Measurements from ENCODE around the gene DSPP. TPM values are rescaled to one million over a fixed set of nuclear protein-coding genes. Genes with fewer than 3 reads are reported as not detected.

Gene DSPP
- total RNA-seq, 2 donors from 2014 or later: not detected

DNA sequence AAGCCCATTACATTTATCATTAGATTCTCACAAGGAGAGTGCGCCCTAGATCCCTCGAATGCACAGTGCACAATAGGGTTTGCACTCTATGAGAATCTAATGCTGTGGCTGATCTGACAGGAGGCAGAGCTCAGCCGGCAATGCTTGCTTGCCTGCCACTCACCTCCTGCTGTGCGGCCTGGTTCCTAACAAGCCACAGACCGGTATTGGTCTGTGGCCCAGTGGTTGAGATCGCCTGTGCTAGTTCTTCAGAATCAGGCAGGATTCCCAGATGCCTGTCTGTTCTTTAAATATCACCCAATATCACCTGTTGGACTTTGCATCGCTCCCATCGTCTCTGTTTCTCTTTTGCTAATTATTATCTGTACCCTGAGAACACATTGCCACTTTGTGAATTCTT, 14.0 kb downstream of the DSPP start:
- Histone ChIP-seq H3K27ac (peak overlapping the region; percentile 92 to 97), H3K4me1 (ENCODE audit: control insufficient read depth in 1 of 2, low read depth in 2 of 2) (peaks cover 16 to 46% of the 10 kb centered on the region in 2 donors), H3K27me3 (replicated peaks; ENCODE audit: insufficient read depth) (no peaks in the 10 kb centered on the region), H3K4me3 (no peak overlapping the region), H3K9me3 (no peaks in the 10 kb centered on the region), H3K36me3 (no peaks in the 10 kb centered on the region)
- DNase-seq (ENCODE audit: low spot score) (no peak), ATAC-seq (ENCODE audit: insufficient number of reproducible peaks, low FRiP score, low read depth) (no peak)
- TF ChIP-seq, protein P1, sequence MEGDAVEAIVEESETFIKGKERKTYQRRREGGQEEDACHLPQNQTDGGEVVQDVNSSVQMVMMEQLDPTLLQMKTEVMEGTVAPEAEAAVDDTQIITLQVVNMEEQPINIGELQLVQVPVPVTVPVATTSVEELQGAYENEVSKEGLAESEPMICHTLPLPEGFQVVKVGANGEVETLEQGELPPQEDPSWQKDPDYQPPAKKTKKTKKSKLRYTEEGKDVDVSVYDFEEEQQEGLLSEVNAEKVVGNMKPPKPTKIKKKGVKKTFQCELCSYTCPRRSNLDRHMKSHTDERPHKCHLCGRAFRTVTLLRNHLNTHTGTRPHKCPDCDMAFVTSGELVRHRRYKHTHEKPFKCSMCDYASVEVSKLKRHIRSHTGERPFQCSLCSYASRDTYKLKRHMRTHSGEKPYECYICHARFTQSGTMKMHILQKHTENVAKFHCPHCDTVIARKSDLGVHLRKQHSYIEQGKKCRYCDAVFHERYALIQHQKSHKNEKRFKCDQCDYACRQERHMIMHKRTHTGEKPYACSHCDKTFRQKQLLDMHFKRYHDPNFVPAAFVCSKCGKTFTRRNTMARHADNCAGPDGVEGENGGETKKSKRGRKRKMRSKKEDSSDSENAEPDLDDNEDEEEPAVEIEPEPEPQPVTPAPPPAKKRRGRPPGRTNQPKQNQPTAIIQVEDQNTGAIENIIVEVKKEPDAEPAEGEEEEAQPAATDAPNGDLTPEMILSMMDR (IDR thresholded peaks at IDR 0.05): no peak

DNA sequence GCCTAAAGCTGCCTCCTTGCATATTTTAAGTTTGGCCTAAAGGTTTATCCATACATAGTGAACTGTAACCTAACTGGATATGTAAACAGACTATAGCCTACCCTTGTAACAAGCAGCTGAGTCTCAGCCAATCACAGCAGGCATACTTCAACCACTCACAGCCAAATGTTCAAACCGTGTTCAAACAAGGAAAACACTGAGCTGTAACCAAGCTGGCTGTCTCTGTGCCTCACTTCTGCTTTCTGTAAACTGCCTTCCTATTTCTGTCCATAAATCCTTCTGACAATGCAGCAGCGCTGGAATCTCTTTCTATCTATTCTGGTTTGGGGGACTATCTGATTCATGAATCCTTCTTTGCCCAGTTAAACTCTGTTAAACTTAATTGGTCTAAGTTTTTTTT, 16.4 kb downstream of the DSPP start:
- Histone ChIP-seq H3K36me3 (no peaks in the 10 kb centered on the region), H3K4me1 (ENCODE audit: control insufficient read depth in 1 of 2, low read depth in 2 of 2) (peaks cover 12 to 32% of the 10 kb centered on the region in 2 donors), H3K9me3 (no peaks in the 10 kb centered on the region), H3K27ac (no peak overlapping the region), H3K27me3 (replicated peaks; ENCODE audit: insufficient read depth) (no peaks in the 10 kb centered on the region), H3K4me3 (no peak overlapping the region)
- TF ChIP-seq, protein P1 (IDR thresholded peaks at IDR 0.05): no peak
- DNase-seq (ENCODE audit: low spot score): no peak
- no peak for ATAC-seq (ENCODE audit: insufficient number of reproducible peaks, low FRiP score, low read depth)

DNA sequence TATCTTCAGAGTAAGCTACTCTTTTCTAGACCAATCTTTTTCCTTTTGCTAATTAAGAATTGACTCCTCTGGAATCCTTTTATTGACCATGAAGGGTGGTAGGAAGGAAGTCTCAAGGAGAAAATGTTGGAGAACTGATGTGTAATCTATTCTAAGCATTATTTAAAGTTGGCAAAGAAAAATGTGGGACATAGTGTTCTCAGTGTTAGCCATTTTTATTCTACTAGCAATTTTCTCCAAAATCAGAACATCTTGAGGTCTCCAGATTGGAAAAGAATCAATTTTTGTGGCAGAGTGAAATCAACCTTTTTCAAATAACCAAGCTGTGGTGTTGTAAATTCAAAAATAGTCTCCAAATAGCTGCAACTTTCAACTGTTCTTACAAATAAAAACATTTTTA, 23.3 kb downstream of the DSPP start:
- peak overlapping the region in 1 of 2 donors; percentile 50 for H3K27ac ChIP-seq
- H3K27me3 ChIP-seq (replicated peaks; ENCODE audit: insufficient read depth): no peaks in the 10 kb centered on the region
- no peaks in the 10 kb centered on the region for H3K9me3 ChIP-seq
- DNase-seq (ENCODE audit: low spot score): no peak
- H3K4me3 ChIP-seq: no peak overlapping the region
- TF ChIP-seq, protein P1 (IDR thresholded peaks at IDR 0.05): no peak
- no peak for ATAC-seq (ENCODE audit: insufficient number of reproducible peaks, low FRiP score, low read depth)
- no peaks in the 10 kb centered on the region for H3K36me3 ChIP-seq
- H3K4me1 ChIP-seq (ENCODE audit: control insufficient read depth in 1 of 2, low read depth in 2 of 2): peaks cover 24 to 26% of the 10 kb centered on the region in 2 donors

DNA sequence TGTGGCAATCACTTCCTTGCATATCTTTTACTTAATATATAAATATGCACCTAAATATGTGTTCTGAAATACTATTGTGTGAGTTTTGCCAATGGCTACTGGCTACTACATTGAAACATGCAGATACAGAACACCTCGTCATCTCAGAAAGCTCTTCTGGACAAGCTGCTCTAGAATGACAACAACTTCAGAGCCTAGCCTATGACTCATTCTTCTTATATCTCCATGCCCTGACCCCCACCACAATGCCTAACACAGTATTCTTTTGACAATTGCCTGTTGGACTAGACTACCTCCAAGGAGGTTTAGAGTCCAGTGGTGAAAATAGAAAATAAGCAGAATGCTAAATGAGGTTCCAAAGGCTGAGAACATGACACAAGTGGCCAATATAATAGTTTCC, 24.1 kb downstream of the DSPP start:
- Histone ChIP-seq H3K36me3 (no peaks in the 10 kb centered on the region), H3K4me1 (ENCODE audit: control insufficient read depth in 1 of 2, low read depth in 2 of 2) (peaks cover 24 to 26% of the 10 kb centered on the region in 2 donors)

DNA sequence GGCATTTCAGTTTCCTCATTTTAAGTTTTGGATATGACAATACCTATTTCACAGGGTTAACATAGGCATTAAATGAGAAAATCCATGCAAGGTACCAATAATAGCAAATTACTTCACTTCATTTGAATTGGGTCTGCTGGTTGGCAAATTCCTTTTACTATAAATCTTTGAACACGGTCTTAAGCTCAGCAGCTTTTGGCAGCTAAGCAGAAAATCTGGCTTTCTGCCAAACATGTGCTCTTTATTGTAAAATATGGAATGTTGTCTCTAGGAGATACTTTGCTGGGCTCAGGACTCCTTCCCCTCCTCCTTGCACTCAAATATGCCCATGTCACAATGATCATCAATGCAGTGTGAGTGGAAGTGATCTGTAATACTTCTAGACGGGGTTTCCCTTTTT, 24.9 kb downstream of the DSPP start:
- no peak for ATAC-seq (ENCODE audit: insufficient number of reproducible peaks, low FRiP score, low read depth)

More for the DNA sequence above, 24.1 kb downstream of the DSPP start:
- peak overlapping the region; percentile 19 to 28 for H3K27ac ChIP-seq
- TF ChIP-seq, protein P1 (IDR thresholded peaks at IDR 0.05): no peak
- DNase-seq (ENCODE audit: low spot score): no peak
- H3K4me3 ChIP-seq: no peak overlapping the region
- H3K27me3 ChIP-seq (replicated peaks; ENCODE audit: insufficient read depth): no peaks in the 10 kb centered on the region
- ATAC-seq (ENCODE audit: insufficient number of reproducible peaks, low FRiP score, low read depth): no peak
- H3K9me3 ChIP-seq: no peaks in the 10 kb centered on the region

More for the DNA sequence above, 24.9 kb downstream of the DSPP start:
- H3K27ac ChIP-seq: peak overlapping the region; percentile 19 to 28
- H3K9me3 ChIP-seq: no peaks in the 10 kb centered on the region
- peaks cover 24 to 26% of the 10 kb centered on the region in 2 donors for H3K4me1 ChIP-seq (ENCODE audit: control insufficient read depth in 1 of 2, low read depth in 2 of 2)
- no peaks in the 10 kb centered on the region for H3K27me3 ChIP-seq (replicated peaks; ENCODE audit: insufficient read depth)
- DNase-seq (ENCODE audit: low spot score): no peak
- no peak overlapping the region for H3K4me3 ChIP-seq
- no peaks in the 10 kb centered on the region for H3K36me3 ChIP-seq
- TF ChIP-seq, protein P1 (IDR thresholded peaks at IDR 0.05): no peak
